WTC11 (cell line): ENCODE results near the gene ASTN1. TPM values are rescaled to one million over a fixed set of nuclear protein-coding genes. Genes with fewer than 3 reads are reported as not detected.

ENCODE experiments used
- ATAC-seq: fragments of 200-7000 bp; cut with Tn5 transposase; 2 replicates; pipeline ENCODE4 v1.10.0; 2021; ENCODE audit warnings: mild to moderate bottlenecking, moderate library complexity
- CTCF ChIA-PET: fragments of 300-600 bp; sonication (Branson Sonifier 250); formaldehyde crosslinking; loops from one replicate; lab custom pipeline; 2021; ENCODE audit warnings: antibody characterized with exemption; lab: Charles Lee
- POLR2A ChIA-PET: fragments of 350-600 bp; sonication (Branson Sonifier 250); formaldehyde crosslinking; loops from one replicate; lab custom pipeline; 2021; ENCODE audit warnings: antibody characterized with exemption; lab: Charles Lee
- DNase-seq: peaks from one replicate; pipeline ENCODE4 v3.0.0; 2021; ENCODE audit warnings: low spot score
- H3K27ac Mint-ChIP-seq: 2 replicates; pipeline ENCODE4 v1.8.0; 2021; ENCODE audit warnings: mixed read lengths
- H3K27me3 Mint-ChIP-seq: 2 replicates; pipeline ENCODE4 v1.8.0; 2021; ENCODE audit warnings: low read depth, mild to moderate bottlenecking, moderate library complexity, mixed read lengths
- H3K36me3 Mint-ChIP-seq: 2 replicates; pipeline ENCODE4 v1.8.0; 2021; ENCODE audit warnings: mixed read lengths
- H3K4me1 Mint-ChIP-seq: 2 replicates; pipeline ENCODE4 v1.8.0; 2022; ENCODE audit warnings: mixed read lengths
- H3K4me3 Mint-ChIP-seq: 2 replicates; pipeline ENCODE4 v1.8.0; 2021; ENCODE audit warnings: mild to moderate bottlenecking, moderate library complexity, mixed read lengths
- H3K9me3 Mint-ChIP-seq: 2 replicates; pipeline ENCODE4 v1.8.0; 2021; ENCODE audit warnings: mixed read lengths
- E2F1 ChIP-seq: sonication (generic); formaldehyde crosslinking; IDR thresholded peaks from 2 replicates; pipeline ENCODE4 v1.8.0; 2022; ENCODE audit warnings: mild to moderate bottlenecking, missing genetic modification reagents
- E2F4 ChIP-seq: sonication (generic); formaldehyde crosslinking; IDR thresholded peaks from 2 replicates; pipeline ENCODE4 v1.8.1; 2022; ENCODE audit warnings: low read depth, mild to moderate bottlenecking, moderate library complexity, missing genetic modification reagents, borderline replicate concordance
- FOXK1 ChIP-seq: sonication (generic); formaldehyde crosslinking; IDR thresholded peaks from 2 replicates; pipeline ENCODE4 v1.8.0; 2022; ENCODE audit warnings: mild to moderate bottlenecking, moderate library complexity, missing genetic modification reagents
- GRHL2 ChIP-seq: fragments of 250-450 bp; sonication (Bioruptor Pico); IDR thresholded peaks from 2 replicates; pipeline ENCODE4 v1.8.0; 2022; ENCODE audit warnings: mild to moderate bottlenecking, moderate library complexity; ENCODE audit not compliant: insufficient replicate concordance, severe bottlenecking
- GTF2I ChIP-seq: fragments of 250-450 bp; sonication (Bioruptor Pico); conservative IDR thresholded peaks from 2 replicates; pipeline ENCODE4 v1.4.0; 2021; ENCODE audit warnings: mild to moderate bottlenecking
- HMGXB4 ChIP-seq: sonication (generic); formaldehyde crosslinking; IDR thresholded peaks from 2 replicates; pipeline ENCODE4 v1.8.1; 2023; ENCODE audit warnings: mild to moderate bottlenecking, moderate library complexity, missing genetic modification reagents
- IRF2 ChIP-seq: sonication (generic); formaldehyde crosslinking; IDR thresholded peaks from 2 replicates; pipeline ENCODE4 v1.8.0; 2022; ENCODE audit warnings: low read depth, missing genetic modification reagents, borderline replicate concordance
- JAZF1 ChIP-seq: fragments of 250-450 bp; sonication (Bioruptor Pico); IDR thresholded peaks from 2 replicates; pipeline ENCODE4 v1.9.0; 2021; ENCODE audit warnings: moderate library complexity, mild to moderate bottlenecking, inconsistent platforms
- KAT7 ChIP-seq: sonication (generic); formaldehyde crosslinking; IDR thresholded peaks from 2 replicates; pipeline ENCODE4 v1.8.1; 2023; ENCODE audit warnings: missing genetic modification reagents, mild to moderate bottlenecking, borderline replicate concordance
- NFATC4 ChIP-seq: fragments of 250-450 bp; sonication (Bioruptor Pico); IDR thresholded peaks from 2 replicates; pipeline ENCODE4 v1.9.0; 2021; ENCODE audit warnings: mild to moderate bottlenecking
- NFE2L1 ChIP-seq: sonication (generic); formaldehyde crosslinking; IDR thresholded peaks from 2 replicates; pipeline ENCODE4 v1.8.1; 2023; ENCODE audit warnings: missing genetic modification reagents
- NR1H2 ChIP-seq: sonication (generic); formaldehyde crosslinking; IDR thresholded peaks from 2 replicates; pipeline ENCODE4 v1.9.0; 2021; ENCODE audit warnings: mild to moderate bottlenecking, moderate library complexity, missing genetic modification reagents
- PRDM15 ChIP-seq: sonication (generic); formaldehyde crosslinking; IDR thresholded peaks from 2 replicates; pipeline ENCODE4 v1.8.0; 2022; ENCODE audit warnings: missing genetic modification reagents
- PREB ChIP-seq: sonication (generic); formaldehyde crosslinking; IDR thresholded peaks from 2 replicates; pipeline ENCODE4 v1.8.1; 2022; ENCODE audit warnings: mild to moderate bottlenecking, missing genetic modification reagents, moderate library complexity, borderline replicate concordance
- PRRX2 ChIP-seq: fragments of 250-450 bp; sonication (Bioruptor Pico); IDR thresholded peaks from 2 replicates; pipeline ENCODE4 v1.8.0; 2021; ENCODE audit warnings: mild to moderate bottlenecking
- SMAD3 ChIP-seq: sonication (generic); formaldehyde crosslinking; IDR thresholded peaks from 2 replicates; pipeline ENCODE4 v1.8.0; 2022; ENCODE audit warnings: missing genetic modification reagents, mild to moderate bottlenecking, borderline replicate concordance
- SOX15 ChIP-seq: fragments of 250-450 bp; sonication (Bioruptor Pico); IDR thresholded peaks from 2 replicates; pipeline ENCODE4 v1.9.0; 2021; ENCODE audit warnings: mild to moderate bottlenecking
- TP53 ChIP-seq: sonication (generic); formaldehyde crosslinking; IDR thresholded peaks from 2 replicates; pipeline ENCODE4 v1.8.1; 2023; ENCODE audit warnings: mild to moderate bottlenecking, missing genetic modification reagents
- ZBTB43 ChIP-seq: sonication (generic); formaldehyde crosslinking; IDR thresholded peaks from 2 replicates; pipeline ENCODE4 v1.8.1; 2023; ENCODE audit warnings: mild to moderate bottlenecking, missing genetic modification reagents
- ZNF138 ChIP-seq: sonication (generic); formaldehyde crosslinking; conservative IDR thresholded peaks from 2 replicates; pipeline ENCODE4 v1.8.1; 2022; ENCODE audit warnings: mild to moderate bottlenecking, moderate library complexity, missing genetic modification reagents
- ZNF416 ChIP-seq: fragments of 250-450 bp; sonication (Bioruptor Pico); IDR thresholded peaks from 2 replicates; pipeline ENCODE4 v1.9.0; 2021; ENCODE audit warnings: mild to moderate bottlenecking, inconsistent platforms
- ZNF512 ChIP-seq: sonication (generic); formaldehyde crosslinking; IDR thresholded peaks from 2 replicates; pipeline ENCODE4 v1.8.1; 2022; ENCODE audit warnings: missing genetic modification reagents, borderline replicate concordance
- ZNF671 ChIP-seq: fragments of 250-450 bp; sonication (Bioruptor Pico); IDR thresholded peaks from 2 replicates; pipeline ENCODE4 v1.8.0; 2021; ENCODE audit warnings: mild to moderate bottlenecking
- total RNA-seq: library from RNA; stranded (reverse); gene quantifications from 3 replicates; pipeline ENCODE4 v1.2.3, GENCODE V29; 2021

Gene ASTN1
- total RNA-seq, 1 experiment from 2014 or later = 3.4 TPM

- ChIA-PET CTCF (no interaction called here), POLR2A (no interaction called here)
- Mint-ChIP-seq H3K27me3 (no peaks in the 10 kb centered on the region), H3K9me3 (no peaks in the 10 kb centered on the region), H3K4me3 (no peak overlapping the region), H3K27ac (no peak overlapping the region), H3K36me3 (no peaks in the 10 kb centered on the region)
- DNase-seq (no peak), ATAC-seq (no peak)
- no peak for TF ChIP-seq FOXK1
- no peak for TF ChIP-seq PRDM15 (CRISPR knock-in tag)
- no peak for TF ChIP-seq PREB (CRISPR knock-in tag)
- TF ChIP-seq GRHL2 (CRISPR knock-in tag) = no peak
- no peak for TF ChIP-seq ZBTB43 (CRISPR knock-in tag)
- TF ChIP-seq ZNF671 (CRISPR knock-in tag) = no peak
- no peak for TF ChIP-seq ZNF416
- no peak for TF ChIP-seq SMAD3 (CRISPR knock-in tag)
- no peak for TF ChIP-seq HMGXB4
- no peak for TF ChIP-seq NR1H2 (CRISPR knock-in tag)
- TF ChIP-seq JAZF1 (CRISPR knock-in tag) = no peak
- TF ChIP-seq NFATC4 (CRISPR knock-in tag) = no peak
- TF ChIP-seq ZNF138 (CRISPR knock-in tag) = no peak
- TF ChIP-seq TP53 (CRISPR knock-in tag) = no peak
- no peak for TF ChIP-seq ZNF512 (CRISPR knock-in tag)
- TF ChIP-seq NFE2L1 (CRISPR knock-in tag) = no peak
- TF ChIP-seq, all 79 proteins: peak for 0
- no peaks in the 10 kb centered on the region; the same call in 1 of the 2 replicates for H3K4me1 Mint-ChIP-seq
Observed at GRCh38 chr1:176858433-176858916, 306.0 kb downstream of the ASTN1 start.

GRCh38 chr1:176857632-176858031 is 306.9 kb downstream of the ASTN1 start:
- CTCF ChIA-PET = no interaction called here
- no peak overlapping the region for H3K4me3 Mint-ChIP-seq
- H3K4me1 Mint-ChIP-seq = no peaks in the 10 kb centered on the region
- POLR2A ChIA-PET = no interaction called here
- no peak for ATAC-seq
- H3K27ac Mint-ChIP-seq = no peak overlapping the region
- no peaks in the 10 kb centered on the region for H3K36me3 Mint-ChIP-seq
- no peaks in the 10 kb centered on the region for H3K27me3 Mint-ChIP-seq
- no peak for DNase-seq
- no peaks in the 10 kb centered on the region for H3K9me3 Mint-ChIP-seq
- no peak for TF ChIP-seq NFE2L1 (CRISPR knock-in tag)
- no peak for TF ChIP-seq KAT7 (CRISPR knock-in tag)
- no peak for TF ChIP-seq GTF2I (CRISPR knock-in tag)
- TF ChIP-seq IRF2 (CRISPR knock-in tag) = no peak
- no peak for TF ChIP-seq E2F4 (CRISPR knock-in tag)
- no peak for TF ChIP-seq E2F1 (CRISPR knock-in tag)
- TF ChIP-seq SOX15 = no peak
- no peak for TF ChIP-seq PRRX2 (CRISPR knock-in tag)
- TF ChIP-seq SMAD3 (CRISPR knock-in tag) = no peak
